Measurements from ENCODE around the gene LBP.

GRCh38 chr20:38346741-38347140 is 459 bp downstream of the LBP start:
- TF ChIP-seq ZNF791 (tag by site-specific recombination; IDR thresholded peaks at IDR 0.05): no peak
- no peak for TF ChIP-seq YY1 (tag by site-specific recombination; IDR thresholded peaks at IDR 0.05)
- TF ChIP-seq ZNF140 (tag by site-specific recombination; IDR thresholded peaks at IDR 0.05): no peak
- TF ChIP-seq, protein P1, sequence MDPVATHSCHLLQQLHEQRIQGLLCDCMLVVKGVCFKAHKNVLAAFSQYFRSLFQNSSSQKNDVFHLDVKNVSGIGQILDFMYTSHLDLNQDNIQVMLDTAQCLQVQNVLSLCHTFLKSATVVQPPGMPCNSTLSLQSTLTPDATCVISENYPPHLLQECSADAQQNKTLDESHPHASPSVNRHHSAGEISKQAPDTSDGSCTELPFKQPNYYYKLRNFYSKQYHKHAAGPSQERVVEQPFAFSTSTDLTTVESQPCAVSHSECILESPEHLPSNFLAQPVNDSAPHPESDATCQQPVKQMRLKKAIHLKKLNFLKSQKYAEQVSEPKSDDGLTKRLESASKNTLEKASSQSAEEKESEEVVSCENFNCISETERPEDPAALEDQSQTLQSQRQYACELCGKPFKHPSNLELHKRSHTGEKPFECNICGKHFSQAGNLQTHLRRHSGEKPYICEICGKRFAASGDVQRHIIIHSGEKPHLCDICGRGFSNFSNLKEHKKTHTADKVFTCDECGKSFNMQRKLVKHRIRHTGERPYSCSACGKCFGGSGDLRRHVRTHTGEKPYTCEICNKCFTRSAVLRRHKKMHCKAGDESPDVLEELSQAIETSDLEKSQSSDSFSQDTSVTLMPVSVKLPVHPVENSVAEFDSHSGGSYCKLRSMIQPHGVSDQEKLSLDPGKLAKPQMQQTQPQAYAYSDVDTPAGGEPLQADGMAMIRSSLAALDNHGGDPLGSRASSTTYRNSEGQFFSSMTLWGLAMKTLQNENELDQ (tag by site-specific recombination; IDR thresholded peaks at IDR 0.05; ENCODE audit: low read depth): no peak
- no peak for TF ChIP-seq ZNF558 (tag by site-specific recombination; IDR thresholded peaks at IDR 0.05)
